SU-DHL-6 (cell line): ENCODE measurements around the gene CXCL5.

Source experiments
- EZH2phosphoT487 ChIP-seq: fragments of 200-600 bp; sonication (generic), shearing (Covaris generic); conservative IDR thresholded peaks from 2 replicates; pipeline ENCODE4 v1.6.1; 2018; ENCODE audit warnings: mild to moderate bottlenecking, antibody characterized with exemption, low read length, moderate library complexity, mixed read lengths
- TF ChIP-seq, protein P1 (sequence below): fragments of 200-600 bp; sonication (generic); IDR thresholded peaks from one replicate; pipeline ENCODE4 v1.5.1; 2017; ENCODE audit warnings: antibody characterized with exemption, mild to moderate bottlenecking, low read length, moderate library complexity; ENCODE audit not compliant: insufficient read depth, poor library complexity, severe bottlenecking

GRCh38 chr4:74039315-74039763 lies 40.9 kb upstream of the CXCL5 start:
- TF ChIP-seq, protein P1, sequence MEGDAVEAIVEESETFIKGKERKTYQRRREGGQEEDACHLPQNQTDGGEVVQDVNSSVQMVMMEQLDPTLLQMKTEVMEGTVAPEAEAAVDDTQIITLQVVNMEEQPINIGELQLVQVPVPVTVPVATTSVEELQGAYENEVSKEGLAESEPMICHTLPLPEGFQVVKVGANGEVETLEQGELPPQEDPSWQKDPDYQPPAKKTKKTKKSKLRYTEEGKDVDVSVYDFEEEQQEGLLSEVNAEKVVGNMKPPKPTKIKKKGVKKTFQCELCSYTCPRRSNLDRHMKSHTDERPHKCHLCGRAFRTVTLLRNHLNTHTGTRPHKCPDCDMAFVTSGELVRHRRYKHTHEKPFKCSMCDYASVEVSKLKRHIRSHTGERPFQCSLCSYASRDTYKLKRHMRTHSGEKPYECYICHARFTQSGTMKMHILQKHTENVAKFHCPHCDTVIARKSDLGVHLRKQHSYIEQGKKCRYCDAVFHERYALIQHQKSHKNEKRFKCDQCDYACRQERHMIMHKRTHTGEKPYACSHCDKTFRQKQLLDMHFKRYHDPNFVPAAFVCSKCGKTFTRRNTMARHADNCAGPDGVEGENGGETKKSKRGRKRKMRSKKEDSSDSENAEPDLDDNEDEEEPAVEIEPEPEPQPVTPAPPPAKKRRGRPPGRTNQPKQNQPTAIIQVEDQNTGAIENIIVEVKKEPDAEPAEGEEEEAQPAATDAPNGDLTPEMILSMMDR: no peak
- TF ChIP-seq EZH2phosphoT487: no peak
